SIG-M5 (cell line): ENCODE data around the gene AMN.
"Not testable (repeated sequence)": the region's sequence is repeated elsewhere in the genome, so short reads cannot be mapped to it uniquely, and the experiment has no call there.

Source experiments
- DNase-seq: peaks from one replicate; lab custom pipeline; 2025; lab: John Stamatoyannopoulos, UW

The AMN gene

DNA sequence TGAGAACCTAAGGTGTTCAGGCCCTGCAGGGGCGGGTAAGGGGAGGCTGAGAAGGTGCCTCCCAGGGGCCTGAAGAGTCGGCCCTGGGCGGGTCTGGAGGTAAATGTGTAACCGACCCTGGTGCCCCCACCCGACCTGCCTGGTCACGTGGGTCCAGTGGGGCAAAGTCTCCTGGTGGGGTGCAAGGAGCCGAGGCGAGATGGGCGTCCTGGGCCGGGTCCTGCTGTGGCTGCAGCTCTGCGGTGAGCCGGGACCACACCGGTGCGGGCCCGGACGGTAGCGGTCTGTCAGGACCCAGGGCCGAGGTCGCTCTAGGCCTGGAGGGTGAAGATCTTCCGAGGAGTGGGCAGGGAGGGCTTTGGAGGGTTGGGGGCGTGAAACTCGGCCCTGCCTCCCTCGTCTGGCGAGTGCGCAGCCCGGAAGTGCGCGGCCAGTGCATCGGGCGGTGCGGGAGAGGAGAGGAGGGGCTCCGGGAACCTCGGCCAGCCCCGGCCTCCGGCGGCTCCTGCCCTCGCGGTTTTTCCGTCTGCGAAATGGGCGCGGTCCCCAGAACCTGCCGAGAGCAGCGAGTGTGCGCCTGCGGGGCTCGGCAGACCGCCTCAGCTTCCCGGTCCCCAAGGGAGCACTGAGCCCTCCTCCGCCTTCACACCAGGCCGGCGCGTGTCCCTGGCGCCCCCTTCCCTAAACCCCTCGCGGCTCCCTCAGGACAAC, at the start of gene AMN:
TSS of gene AMN (plus strand) at position 174 of the 711 bp plus-strand sequence. CDS start at position 200, 26 bp downstream.
- DNase-seq, result no peak

DNA sequence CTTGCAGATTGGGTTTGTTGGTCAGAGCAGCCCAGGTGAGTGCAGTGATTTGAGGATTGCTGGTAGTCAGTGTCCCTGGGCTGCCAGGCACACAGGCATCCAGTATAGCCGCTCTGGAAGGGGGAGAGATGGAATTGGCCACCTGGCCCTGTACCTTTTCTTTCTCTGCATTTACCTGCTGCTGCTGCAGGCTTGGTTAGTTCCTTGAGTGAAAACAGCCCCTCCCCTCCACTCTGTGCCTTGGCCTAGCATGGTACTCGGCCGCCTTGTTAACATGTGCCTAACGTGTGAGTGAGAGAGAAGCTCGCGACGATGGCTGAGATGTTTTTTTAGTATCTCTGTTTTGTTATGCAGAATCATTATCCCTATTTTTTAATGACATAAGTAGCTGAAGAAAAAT, 49.3 kb upstream of the AMN start:
- DNase-seq, result no peak

DNA sequence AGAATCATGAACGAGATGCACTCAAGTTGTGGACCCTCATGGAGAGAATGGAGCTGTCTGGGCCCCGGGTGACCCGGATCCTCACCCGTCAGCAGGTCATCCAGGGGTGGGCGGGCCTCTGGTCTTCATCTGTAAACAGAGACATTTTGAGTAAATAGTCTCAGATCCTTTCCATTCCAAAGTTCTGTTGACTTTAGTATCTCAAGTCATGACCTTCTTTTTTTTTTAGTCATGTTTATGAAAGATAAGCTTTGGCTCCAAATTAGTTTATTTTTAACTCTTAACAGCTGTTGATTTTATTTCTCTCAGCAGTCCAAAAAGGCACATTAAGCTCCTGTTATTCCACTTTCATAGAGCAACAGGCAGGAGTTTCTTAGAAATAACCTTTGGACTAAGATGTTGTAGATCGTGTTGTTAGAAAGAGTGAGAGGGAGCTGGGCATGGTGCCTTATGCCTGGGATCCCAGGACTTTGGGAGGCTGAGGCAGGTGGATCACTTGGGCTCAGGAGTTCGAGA, 48.9 kb upstream of the AMN start:
- DNase-seq, result no peak

DNA sequence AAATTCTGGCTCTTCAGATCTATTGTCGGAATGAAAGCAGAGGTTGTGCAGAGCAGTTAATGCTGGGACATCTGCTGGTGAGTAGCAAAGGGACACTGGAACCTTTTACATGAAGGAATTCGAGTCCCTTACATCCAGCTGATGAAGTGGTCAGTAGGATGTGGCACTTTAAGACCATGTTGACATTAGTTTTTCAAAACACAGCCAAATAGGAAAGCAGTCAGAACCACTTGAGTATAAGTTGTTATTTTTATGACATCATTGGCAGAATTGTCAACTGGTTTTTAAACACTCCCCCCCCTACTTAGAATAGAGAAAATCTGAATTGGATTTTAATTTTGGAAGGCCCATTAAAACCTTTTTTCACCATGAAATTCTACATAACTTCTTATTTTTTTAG, 46.8 kb upstream of the AMN start:
- DNase-seq, result no peak

DNA sequence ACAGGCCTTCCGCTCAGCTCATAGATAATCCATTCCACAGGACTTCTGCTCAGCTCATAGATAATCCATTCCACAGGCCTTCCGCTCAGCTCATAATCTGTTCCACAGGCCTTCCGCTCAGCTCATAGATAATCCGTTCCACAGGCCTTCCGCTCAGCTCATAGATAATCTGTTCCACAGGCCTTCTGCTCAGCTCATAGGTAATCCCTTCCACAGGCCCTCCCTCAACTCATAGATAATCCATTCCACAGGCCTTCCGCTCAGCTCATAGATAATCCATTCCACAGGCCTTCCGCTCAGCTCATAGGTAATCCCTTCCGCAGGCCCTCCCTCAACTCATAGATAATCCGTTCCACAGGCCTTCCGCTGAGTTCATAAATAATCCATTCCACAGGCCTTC, 45.0 kb upstream of the AMN start:
- not testable (repeated sequence) for DNase-seq

DNA sequence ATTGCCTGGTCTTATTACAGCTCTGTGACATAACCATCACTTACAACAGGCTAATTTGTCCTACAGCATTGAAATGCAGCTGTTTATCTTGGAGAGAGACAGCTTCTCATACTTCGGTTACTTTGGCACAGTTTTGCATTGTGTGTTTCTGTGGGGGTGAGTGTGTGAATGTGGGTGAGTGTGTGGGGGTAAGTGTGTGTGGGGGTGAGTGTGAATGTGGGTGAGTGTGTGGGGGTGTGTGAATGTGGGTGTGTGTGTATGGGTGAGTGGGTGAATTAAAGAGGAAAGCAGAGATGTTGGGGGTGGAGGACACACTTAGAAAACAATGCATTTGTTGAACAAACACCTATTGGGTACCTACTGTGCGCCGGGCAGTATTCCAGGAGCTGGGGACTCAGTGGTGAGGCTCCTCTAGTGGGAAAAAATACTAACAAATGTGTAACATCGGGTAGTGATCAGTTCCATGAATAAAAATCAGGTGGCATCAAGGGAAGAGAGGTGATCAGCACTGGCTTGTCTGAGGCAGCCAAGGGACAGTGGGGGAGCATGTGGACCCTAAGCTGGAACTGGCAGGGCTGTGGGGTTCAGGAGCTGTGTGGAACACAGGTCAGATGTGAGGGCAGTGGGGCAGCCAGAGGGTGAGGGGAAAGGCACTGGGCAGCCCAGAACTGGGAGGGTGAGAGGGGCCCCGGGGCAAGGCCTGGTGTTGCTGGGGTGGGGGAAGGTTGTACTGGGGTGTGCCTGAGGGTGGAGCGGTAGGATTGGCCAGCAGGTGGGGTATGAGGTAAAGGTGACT, 44.1 kb upstream of the AMN start:
- DNase-seq, result no peak

DNA sequence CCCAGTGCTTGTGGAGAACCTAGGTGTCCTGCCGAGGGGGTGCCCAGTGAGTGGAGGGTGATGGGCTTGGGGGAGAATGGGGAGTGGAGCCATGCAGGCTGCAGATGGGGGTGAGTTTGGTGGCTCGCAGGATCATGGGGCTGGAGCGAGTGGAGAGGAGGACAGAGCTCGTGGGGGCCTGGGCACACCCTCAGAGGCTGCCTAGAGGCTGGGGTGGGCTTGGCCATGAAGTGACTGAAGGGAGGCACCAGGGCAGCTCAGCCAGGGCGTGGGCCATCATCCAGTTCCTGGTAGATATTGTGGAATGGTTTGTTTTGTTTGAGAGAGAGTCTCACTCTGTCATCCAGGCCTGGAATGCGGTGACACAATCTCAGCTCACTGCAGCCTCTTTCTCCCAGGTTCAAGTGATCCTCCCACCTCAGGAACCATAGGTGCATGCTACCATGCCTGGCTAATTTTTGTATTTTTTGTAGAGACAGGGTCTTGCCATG, 43.4 kb upstream of the AMN start:
- DNase-seq, result no peak

DNA sequence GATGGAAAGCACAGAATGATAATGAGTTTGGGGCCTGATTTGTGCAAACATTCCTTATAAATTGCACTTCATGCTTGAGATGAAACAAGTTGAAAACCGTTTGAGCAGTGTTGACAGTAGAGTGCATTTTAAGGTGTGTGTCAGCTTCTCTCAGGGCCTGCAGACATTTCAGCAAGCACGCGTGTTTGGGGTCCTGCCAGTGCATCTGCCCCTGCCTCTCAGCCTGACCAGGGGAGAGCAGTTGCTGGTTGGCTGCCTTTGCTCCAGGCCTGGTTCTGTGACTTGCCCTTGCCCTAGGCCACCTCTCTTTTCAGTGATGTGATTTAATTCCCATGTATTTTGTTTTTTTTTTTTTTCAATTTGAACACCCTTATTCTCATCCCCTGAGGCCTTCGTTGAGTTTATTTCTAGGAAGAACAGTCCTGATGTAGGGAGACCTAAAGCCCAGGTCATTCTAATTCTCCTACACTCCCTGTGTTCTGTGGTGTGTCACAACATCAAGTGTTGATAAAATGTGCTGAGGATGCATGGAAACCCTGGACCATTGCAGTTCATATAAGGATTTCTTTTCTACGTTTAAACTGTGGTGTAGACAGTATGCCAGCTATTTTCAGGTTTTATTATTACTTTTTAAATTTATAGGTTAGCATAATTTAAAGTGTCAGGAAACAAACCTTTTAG, 40.1 kb upstream of the AMN start:
- no peak for DNase-seq

DNA sequence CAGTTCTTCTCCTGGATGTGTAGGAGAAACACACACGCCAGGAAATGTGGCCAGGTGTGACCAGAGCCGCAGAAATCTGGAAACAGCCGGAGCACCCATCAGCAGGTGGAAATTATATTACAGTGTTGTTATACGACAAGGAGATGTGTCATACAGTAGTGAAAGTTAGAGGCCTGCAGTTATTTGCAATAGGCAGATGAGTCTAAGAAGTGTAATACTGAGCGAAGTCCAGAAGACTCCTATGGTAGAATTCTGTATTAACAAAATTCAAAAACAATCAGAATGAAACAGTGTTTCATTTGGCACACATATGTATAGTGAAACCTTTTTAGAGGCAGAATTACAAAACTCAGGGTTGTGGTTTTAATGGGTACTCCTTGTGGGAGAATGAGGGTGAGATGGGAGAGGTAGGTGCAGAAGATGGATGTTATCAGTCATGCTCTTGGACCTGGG, 39.3 kb upstream of the AMN start:
- no peak for DNase-seq

DNA sequence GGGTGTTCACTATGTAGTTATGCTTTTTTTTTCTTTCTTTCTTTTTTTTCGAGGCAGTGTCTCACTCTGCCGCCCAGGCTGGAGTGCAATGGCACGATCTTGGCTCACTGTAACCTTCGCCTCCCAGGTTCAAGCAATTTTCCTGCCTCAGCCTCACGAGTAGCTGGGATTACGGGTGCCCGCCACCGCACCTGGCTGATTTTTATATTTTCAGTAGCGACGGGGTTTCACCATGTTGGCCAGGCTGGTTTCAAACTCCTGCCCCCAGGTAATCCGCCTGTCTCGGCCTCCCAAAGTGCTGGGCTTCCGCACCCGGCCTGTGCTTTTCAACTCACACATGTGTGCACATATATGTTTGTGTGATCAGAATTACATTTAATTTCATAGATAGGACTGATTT, 38.9 kb upstream of the AMN start:
- DNase-seq, result no peak

DNA sequence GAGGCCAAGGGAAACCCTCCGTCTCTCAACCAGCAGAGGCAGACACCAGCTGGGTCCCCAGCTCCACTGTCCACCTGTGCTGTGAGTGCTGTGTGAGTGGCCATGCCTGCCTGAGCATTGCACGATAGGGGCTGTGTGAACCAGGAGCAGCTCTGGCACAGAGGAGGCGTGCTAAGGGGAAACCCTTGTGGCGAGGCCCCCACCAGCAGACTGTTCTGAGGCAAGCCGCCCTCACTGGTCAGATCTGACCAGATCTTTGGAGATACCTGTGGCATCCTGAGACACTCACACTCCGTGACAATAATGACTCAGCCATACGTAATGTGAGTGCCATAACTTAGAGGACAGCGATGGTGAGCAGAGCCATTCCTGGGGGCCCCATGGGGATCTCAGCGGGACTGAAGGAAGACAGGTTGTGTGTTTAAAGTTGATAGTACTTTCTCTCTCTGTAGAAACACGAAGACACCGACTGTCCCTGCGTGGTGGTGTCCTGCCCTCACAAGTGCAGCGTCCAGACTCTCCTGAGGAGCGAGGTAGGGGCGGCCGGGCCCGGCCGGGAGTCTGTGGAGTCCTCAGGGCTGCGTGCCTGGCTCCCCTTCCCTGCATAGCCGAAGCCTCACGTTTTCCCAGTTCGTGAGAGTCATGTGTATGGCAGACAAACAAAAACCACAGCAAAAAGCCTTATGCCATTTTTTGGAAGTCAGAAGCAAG, 36.6 kb upstream of the AMN start:
- no peak for DNase-seq

DNA sequence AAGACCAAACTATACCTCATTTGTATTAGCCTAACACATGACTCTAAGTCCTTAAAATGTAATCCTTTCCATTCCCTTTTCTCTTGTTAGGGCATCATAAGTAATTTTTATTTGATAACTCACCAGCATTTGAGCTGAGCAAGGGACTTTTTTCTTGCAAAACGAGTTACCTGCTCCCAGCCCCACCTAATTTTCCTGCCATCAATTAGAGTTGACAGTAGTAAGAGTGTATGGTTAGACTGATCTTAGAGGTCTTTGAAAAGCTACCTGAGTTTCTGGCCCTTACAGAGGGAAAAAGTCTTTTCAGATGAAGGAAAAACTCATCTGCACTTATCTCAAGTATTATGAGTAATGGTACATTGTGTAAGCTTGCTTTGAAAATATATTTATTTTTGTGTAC, 33.7 kb upstream of the AMN start:
- no peak for DNase-seq

DNA sequence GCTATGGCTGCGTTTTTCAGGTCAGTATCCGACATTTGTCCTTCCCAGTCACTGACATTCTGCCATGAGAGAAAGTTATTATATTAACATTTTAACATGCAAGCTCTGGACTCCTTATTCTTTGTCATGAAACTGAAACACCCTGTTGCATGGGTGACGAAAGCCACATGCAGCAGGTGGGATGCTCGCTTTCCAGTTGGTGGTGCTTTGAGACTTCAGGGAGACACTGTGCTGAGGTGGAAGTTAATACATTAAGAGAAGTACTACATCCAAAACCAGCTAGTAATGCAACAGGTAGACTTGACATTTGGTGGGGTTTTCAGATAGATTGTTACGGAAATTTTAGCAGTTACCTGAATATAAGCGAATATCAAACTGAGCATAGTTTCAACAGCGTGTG, 32.8 kb upstream of the AMN start:
- DNase-seq, result no peak

DNA sequence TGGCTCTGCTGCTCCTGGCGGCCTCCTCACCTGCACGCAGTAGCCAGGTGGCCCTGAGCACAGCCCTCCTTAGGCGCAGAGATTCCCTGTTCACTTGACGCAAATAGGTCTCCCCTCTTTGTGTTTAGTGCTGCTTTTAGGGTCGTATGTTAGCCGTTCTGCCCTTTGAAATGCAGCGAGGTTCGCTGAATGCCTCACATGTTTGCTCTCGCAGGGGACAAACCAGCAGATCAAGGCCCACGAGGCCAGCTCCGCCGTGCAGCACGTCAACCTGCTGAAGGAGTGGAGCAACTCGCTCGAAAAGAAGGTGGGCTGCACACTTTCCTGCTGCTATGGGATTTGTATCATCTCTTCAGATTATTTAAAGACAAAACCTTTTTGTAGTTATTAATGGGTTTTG, 31.4 kb upstream of the AMN start:
- DNase-seq, result no peak

DNA sequence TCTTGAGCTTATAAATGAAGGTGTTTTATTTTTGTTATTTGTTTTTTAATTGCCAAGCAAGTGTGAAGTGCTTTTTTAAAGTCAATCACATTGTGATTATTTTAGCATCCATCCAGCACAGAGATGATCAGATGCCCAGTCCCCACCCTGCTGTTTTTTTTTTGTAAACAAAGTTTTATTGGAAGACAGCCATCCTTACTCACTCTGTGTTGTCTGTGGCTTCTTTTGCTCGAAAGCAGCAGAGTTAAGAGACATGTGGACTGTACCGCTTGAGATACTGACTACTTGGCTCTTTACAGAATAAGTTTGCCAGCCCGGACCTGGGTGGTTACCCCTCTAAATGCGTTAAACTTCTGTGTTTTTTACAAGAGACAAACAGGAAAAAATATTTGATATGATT, 30.9 kb upstream of the AMN start:
- DNase-seq, result no peak

DNA sequence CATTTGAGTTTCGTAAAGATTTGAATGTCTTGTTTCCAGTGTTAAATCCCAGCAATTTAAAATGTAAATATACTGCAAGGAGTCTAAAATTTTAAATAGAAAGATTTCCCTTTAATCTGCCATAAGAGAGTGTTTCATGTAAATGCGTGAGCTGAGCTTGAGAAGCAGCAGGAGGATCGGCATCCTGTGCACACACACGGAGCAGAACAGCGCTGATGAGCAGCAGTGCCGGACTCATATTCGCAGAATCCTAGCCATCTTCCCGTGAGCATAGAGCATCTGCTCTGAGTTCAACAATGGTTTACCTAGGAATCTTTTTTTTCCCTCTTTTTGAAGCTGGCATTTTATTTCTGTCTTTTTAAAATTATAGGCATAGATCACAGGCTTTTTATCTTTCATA, 29.8 kb upstream of the AMN start:
- DNase-seq, result no peak

DNA sequence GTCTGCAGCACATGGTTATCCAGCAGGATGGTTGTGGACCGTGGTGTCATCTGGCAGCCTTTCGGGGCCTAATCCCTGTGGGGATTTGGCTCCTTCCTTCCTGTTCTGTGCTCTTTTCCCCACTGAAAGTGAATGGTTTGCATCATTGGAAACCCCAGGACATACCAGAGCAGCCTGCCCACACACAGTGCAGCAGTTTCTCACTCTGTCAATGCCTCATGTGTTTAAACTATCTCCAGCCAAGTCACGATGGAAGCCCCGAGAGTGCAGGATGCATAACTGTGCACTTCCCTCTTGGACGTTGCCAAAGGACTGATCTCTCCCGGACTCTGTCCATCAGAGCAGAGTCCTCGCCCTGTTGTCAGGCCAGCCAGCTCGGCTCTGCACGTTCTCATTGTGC, 29.0 kb upstream of the AMN start:
- no peak for DNase-seq

DNA sequence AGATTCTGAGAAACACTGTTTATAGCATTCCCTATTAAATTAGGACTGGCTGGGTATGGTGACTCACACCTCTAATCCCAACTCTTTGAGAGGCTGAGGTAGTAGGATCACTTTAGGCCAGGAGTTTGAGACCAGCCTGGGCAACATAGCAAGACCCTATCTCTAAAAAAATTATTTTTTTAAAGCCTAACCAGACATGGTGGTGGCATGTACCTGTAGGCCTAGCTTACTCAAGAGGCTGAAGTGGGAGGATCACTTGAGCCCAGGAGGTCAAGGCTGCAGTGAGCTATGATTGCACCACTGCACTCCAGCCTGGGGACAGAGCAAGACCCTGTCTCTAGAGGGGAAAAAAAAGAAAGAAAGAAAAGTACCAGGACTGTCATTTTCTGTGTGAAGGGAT, 25.7 kb upstream of the AMN start:
- DNase-seq, result not testable (repeated sequence)

DNA sequence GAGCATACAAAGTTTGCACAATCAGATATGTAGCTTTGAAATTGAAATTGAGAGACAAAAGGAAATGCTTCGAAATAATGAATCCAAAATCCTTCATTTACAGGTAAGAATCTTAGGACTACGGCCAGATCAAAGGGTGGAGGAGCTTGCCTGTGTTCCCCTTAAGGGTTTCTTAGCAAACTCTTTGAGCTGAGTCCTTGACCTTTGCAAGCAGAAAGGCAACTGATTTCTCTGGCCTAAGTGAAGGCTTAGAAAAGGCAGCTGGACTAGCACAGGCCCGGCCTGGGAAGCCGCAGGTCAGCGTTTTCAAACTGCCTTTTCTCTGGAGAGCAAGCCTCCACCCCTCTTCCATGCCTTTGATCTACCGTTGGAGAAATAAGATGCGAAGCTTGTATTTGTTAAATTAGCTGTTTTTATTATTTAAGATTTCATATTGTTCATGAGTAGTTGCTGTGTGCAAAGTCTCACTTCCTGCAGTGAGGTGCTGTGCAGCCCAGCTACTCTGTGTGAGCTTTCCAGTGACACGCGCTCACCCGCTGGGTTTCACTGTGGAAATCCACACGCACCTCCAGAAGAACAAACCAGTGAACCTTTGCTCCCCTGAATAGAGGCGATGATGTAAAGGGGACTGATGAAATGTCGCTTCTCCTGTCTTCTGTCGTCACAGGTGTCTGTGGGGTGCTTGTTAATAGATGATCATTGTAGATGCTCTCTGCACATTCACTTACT, 25.0 kb upstream of the AMN start:
- no peak for DNase-seq

DNA sequence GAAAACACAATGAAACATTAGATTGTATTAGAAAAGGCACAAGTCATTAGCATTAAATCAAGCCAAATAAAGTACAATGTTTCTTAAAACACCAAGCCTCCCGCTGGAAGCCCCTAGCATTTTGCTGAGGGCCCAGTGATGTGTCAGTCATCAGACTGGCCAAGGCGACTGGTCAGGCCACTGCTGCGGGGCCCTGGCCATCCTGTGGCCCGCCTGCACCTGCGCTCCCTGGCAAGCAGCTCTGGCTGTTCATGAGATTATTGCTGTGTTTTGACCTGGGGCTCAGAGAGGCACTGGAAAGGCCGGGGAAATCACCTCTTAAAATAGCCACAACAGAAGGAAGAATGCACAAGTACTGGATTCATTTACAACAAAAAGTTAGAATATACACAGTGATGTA, 24.2 kb upstream of the AMN start:
- DNase-seq, result no peak

DNA sequence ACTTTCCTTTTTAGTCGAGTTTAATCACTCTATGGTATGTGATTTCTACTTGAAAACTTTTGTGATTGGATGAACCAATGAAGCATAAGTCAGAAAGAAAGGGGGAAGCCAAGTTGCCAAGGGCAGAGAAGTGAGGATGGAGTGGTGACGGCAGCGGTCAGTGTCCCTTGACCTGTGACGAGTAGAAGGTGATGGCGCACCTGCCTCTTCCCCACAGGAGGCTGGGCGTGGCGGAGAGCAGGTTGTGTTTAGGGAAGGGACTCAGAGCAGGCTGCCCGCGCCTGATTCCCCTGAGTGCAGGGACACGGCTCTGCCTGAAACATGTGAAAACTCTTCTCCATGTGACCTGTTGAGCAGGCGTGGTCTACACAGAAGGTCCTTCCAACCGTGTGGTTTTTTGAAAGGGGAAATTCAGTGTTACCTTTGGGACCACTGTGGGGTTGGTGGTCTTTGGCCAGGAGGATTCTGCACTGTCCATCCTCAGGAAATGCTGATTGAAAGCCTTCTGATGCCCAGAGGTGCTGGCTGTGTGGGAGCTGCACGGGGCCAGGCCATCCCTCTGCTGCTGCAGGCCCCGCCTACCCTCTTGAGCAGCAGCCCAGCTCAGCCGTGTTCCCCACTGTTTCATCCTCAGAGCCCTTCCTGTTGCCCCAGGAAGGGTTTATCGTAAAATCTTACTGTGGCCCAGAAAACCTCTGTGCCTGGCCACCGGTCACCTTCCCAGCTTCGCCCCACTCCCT, 23.5 kb upstream of the AMN start:
- DNase-seq, result no peak
